OCI-LY1 (cell line): ENCODE results near the gene NUDCD3.

Experiments used
- H2AFZ ChIP-seq: fragments of 200-600 bp; sonication (generic), shearing (Covaris generic); 2 replicates; pipeline ENCODE4 v1.6.0; 2014; ENCODE audit warnings: antibody characterized with exemption, mild to moderate bottlenecking, low read length
- H3F3A ChIP-seq: fragments of 200-600 bp; sonication (generic), shearing (Covaris generic); 2 replicates; pipeline ENCODE4 v1.6.0; 2014; ENCODE audit warnings: mild to moderate bottlenecking, antibody characterized with exemption, low read length, moderate library complexity; ENCODE audit not compliant: insufficient read depth
- H3K27ac ChIP-seq: fragments of 200-600 bp; sonication (generic); 2 replicates; pipeline ENCODE4 v1.5.1; 2014; ENCODE audit warnings: low read length, mixed run types, mild to moderate bottlenecking, low read depth; ENCODE audit not compliant: poor library complexity, severe bottlenecking
- H3K27me3 ChIP-seq: fragments of 200-600 bp; sonication (generic); 2 replicates; pipeline ENCODE4 v1.6.0; 2014; ENCODE audit warnings: antibody characterized with exemption, mild to moderate bottlenecking, low read length, moderate library complexity; ENCODE audit not compliant: insufficient read depth
- H3K36me3 ChIP-seq: fragments of 200-600 bp; sonication (generic); 2 replicates; pipeline ENCODE4 v1.6.1; 2014; ENCODE audit warnings: mild to moderate bottlenecking, antibody characterized with exemption, low read length, moderate library complexity, mixed read lengths; ENCODE audit not compliant: insufficient read depth
- H3K4me1 ChIP-seq: fragments of 200-600 bp; sonication (generic); 2 replicates; pipeline ENCODE4 v1.5.1; 2014; ENCODE audit warnings: mild to moderate bottlenecking, low read length, moderate library complexity; ENCODE audit not compliant: insufficient read depth, severe bottlenecking
- H3K4me2 ChIP-seq: fragments of 200-600 bp; sonication (generic), shearing (Covaris generic); 2 replicates; pipeline ENCODE4 v1.6.1; 2014; ENCODE audit warnings: low read length
- H3K4me3 ChIP-seq: fragments of 200-600 bp; sonication (generic); 2 replicates; pipeline ENCODE4 v1.5.1; 2014; ENCODE audit warnings: low read length, low read depth, mild to moderate bottlenecking, mixed read lengths; ENCODE audit not compliant: poor library complexity, severe bottlenecking
- H3K79me2 ChIP-seq: fragments of 200-600 bp; shearing (Covaris generic); 2 replicates; pipeline ENCODE4 v1.6.1; 2016; ENCODE audit warnings: mixed run types, low read length, mixed read lengths; ENCODE audit not compliant: insufficient read depth
- H3K9ac ChIP-seq: fragments of 200-600 bp; sonication (generic), shearing (Covaris generic); 2 replicates; pipeline ENCODE4 v1.6.1; 2014; ENCODE audit warnings: mild to moderate bottlenecking, low read length, mixed read lengths
- H3K9me2 ChIP-seq: fragments of 200-600 bp; sonication (generic), shearing (Covaris generic); 2 replicates; pipeline ENCODE4 v1.6.1; 2014; ENCODE audit warnings: low read depth, mild to moderate bottlenecking, low read length, mixed read lengths
- H3K9me3 ChIP-seq: fragments of 200-600 bp; shearing (Covaris generic); 2 replicates; pipeline ENCODE4 v1.6.1; 2014; ENCODE audit warnings: low read length, mixed read lengths
- H4K20me1 ChIP-seq: fragments of 200-600 bp; sonication (generic), shearing (Covaris generic); 2 replicates; pipeline ENCODE4 v1.6.0; 2016; ENCODE audit warnings: mild to moderate bottlenecking, low read length; ENCODE audit not compliant: insufficient read depth
- CTCF ChIP-seq: fragments of 200-600 bp; sonication (generic), shearing (Covaris generic); IDR thresholded peaks from 2 replicates; pipeline ENCODE4 v1.5.1; 2017; ENCODE audit warnings: mild to moderate bottlenecking, antibody characterized with exemption, low read length, moderate library complexity, mixed read lengths
- EZH2 ChIP-seq: fragments of 200-600 bp; sonication (generic), shearing (Covaris generic); IDR thresholded peaks from 2 replicates; pipeline ENCODE4 v1.8.0; 2017; ENCODE audit warnings: borderline replicate concordance, mixed run types, mild to moderate bottlenecking, antibody characterized with exemption, low read length, moderate library complexity, mixed read lengths

Gene NUDCD3

GRCh38 chr7:44460325-44460724, 30.1 kb downstream of the NUDCD3 start:
- Histone ChIP-seq H3K27ac (peak overlapping the region; percentile 58), H3K27me3 (no peaks in the 10 kb centered on the region), H2AFZ (no peak overlapping the region), H3F3A (0 out of 2 replicates have a peak, but pooled peaks cover 4% of the 10 kb centered on the region), H3K36me3 (peaks cover 54% of the 10 kb centered on the region), H3K79me2 (peaks cover 46% of the 10 kb centered on the region), H4K20me1 (no peaks in the 10 kb centered on the region), H3K9me3 (no peaks in the 10 kb centered on the region), H3K9ac (no peak overlapping the region), H3K9me2 (no peaks in the 10 kb centered on the region), H3K4me2 (peak overlapping the region; percentile 38), H3K4me1 (peaks cover 36% of the 10 kb centered on the region), H3K4me3 (peak overlapping the region; percentile 18)
- TF ChIP-seq CTCF (no peak), EZH2 (no peak)

DNA sequence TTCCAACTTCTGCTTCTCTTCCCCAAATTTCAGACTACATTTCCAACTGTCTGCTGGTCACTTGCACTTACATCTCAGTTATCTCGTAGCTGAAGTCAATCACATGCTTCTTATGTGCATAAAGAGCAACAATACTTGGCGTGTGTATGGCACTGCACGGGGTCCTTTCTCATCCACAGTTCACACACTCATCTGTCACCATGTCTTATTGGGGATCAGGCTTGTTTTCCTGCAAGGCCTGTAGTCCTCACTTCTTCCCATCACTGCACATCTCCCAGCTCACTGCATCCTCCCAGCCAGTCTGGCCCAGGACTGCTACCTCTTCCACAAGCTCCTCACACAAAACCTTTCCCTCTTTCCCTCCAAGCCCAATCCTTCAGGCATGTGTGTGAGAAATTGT, 35.3 kb downstream of the NUDCD3 start:
- Histone ChIP-seq H3F3A (0 out of 2 replicates have a peak, but pooled peaks cover 4% of the 10 kb centered on the region), H3K9ac (no peak overlapping the region), H3K9me2 (no peaks in the 10 kb centered on the region), H4K20me1 (no peaks in the 10 kb centered on the region), H3K27me3 (no peaks in the 10 kb centered on the region), H3K4me3 (no peak overlapping the region), H3K4me1 (peaks cover 8% of the 10 kb centered on the region), H2AFZ (no peak overlapping the region), H3K79me2 (peaks cover 45% of the 10 kb centered on the region), H3K4me2 (no peak overlapping the region), H3K36me3 (peaks cover 63% of the 10 kb centered on the region), H3K27ac (no peak overlapping the region), H3K9me3 (no peaks in the 10 kb centered on the region)
- no peak for TF ChIP-seq EZH2
- no peak for TF ChIP-seq CTCF

DNA sequence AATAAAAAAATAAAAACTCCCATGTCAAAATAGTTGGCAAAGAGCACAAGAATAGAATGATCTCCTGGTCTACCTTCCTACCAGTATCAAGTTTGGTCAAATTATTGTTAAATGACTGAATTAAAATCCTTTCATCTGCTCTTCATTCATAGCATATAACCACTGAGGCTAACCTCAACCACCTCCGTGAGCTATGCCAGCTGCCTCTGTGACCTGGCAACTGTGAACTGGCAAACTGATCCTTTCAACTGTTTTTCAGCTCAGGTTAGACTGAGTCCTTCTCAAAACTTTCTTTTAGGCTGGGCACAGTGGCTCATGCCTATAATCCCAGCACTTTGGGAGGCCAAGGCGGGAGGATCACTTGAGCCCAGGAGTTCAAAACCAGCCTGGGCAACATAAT, 36.1 kb downstream of the NUDCD3 start:
- Histone ChIP-seq H3K4me1 (peaks cover 6% of the 10 kb centered on the region), H3K27ac (no peak overlapping the region), H3K4me2 (no peak overlapping the region), H3K36me3 (peaks cover 57% of the 10 kb centered on the region), H3F3A (0 out of 2 replicates have a peak, but pooled peaks cover 4% of the 10 kb centered on the region), H4K20me1 (no peaks in the 10 kb centered on the region), H3K79me2 (peaks cover 45% of the 10 kb centered on the region), H3K27me3 (no peaks in the 10 kb centered on the region), H3K9me3 (no peaks in the 10 kb centered on the region), H3K4me3 (no peak overlapping the region), H3K9me2 (no peaks in the 10 kb centered on the region), H3K9ac (no peak overlapping the region), H2AFZ (no peak overlapping the region)
- TF ChIP-seq EZH2 (no peak), CTCF (no peak)
